MCF 10A (cell line): ENCODE data around the gene MYMK. TPM values are rescaled to one million over a fixed set of nuclear protein-coding genes. Genes with fewer than 3 reads are reported as not detected.

Experiments used
- BruUV-seq: library from RNA; stranded (reverse); fragments of 400-500 nt; replicated peaks from 2 replicates; lab custom pipeline; 2021; lab: Mats Ljungman, UMichigan
- CTCF ChIA-PET: fragments of 300-600 bp; sonication (Branson Sonifier 250); formaldehyde crosslinking; extraction: SDS; loops from one replicate; lab custom pipeline; 2021; ENCODE audit warnings: antibody characterized with exemption, inconsistent platforms; lab: Yijun Ruan, JAX
- POLR2A ChIA-PET: fragments of 300-600, 350-650 bp; sonication (Branson Sonifier 250); formaldehyde crosslinking; extraction: SDS; loops from one replicate; lab custom pipeline; 2020; ENCODE audit warnings: antibody characterized with exemption, inconsistent platforms; lab: Yijun Ruan, JAX
- DNase-seq: peaks from one replicate; pipeline ENCODE4 v3.0.0-alpha.2; 2018; ENCODE audit not compliant: unreplicated experiment
- H3K27ac Mint-ChIP-seq: one replicate; pipeline ENCODE4 v1.8.0; 2022; ENCODE audit warnings: mild to moderate bottlenecking, low read depth, mixed read lengths; ENCODE audit not compliant: unreplicated experiment
- H3K27me3 Mint-ChIP-seq: one replicate; pipeline ENCODE4 v1.8.0; 2022; ENCODE audit warnings: mixed read lengths; ENCODE audit not compliant: insufficient read depth, unreplicated experiment
- H3K36me3 Mint-ChIP-seq: one replicate; pipeline ENCODE4 v1.8.0; 2022; ENCODE audit warnings: mild to moderate bottlenecking, moderate library complexity, mixed read lengths; ENCODE audit not compliant: insufficient read depth, unreplicated experiment
- H3K4me1 Mint-ChIP-seq: one replicate; pipeline ENCODE4 v1.8.0; 2022; ENCODE audit warnings: mixed read lengths; ENCODE audit not compliant: insufficient read depth, unreplicated experiment
- H3K4me3 Mint-ChIP-seq: one replicate; pipeline ENCODE4 v1.8.0; 2022; ENCODE audit warnings: mild to moderate bottlenecking, moderate library complexity, mixed read lengths; ENCODE audit not compliant: unreplicated experiment
- H3K9me3 Mint-ChIP-seq: one replicate; pipeline ENCODE4 v1.8.0; 2022; ENCODE audit warnings: mixed read lengths; ENCODE audit not compliant: unreplicated experiment
- intact Hi-C: fragments of 100-400 bp; cut with micrococcal nuclease; formaldehyde crosslinking; loops from 2 replicates; pipeline ENCODE4 v1.14.1; 2022
- total RNA-seq: library from RNA; stranded (reverse); gene quantifications from 2 replicates; pipeline ENCODE4 v1.2.3, GENCODE V29; 2022
- TF ChIP-seq, protein P1 (sequence below): fragments of 200-600 bp; IDR thresholded peaks from one replicate; pipeline ENCODE4 v1.8.0; 2022; ENCODE audit warnings: antibody characterized with exemption, mild to moderate bottlenecking; ENCODE audit not compliant: unreplicated experiment

Gene MYMK
- total RNA-seq, 1 experiment from 2014 or later = not detected

DNA sequence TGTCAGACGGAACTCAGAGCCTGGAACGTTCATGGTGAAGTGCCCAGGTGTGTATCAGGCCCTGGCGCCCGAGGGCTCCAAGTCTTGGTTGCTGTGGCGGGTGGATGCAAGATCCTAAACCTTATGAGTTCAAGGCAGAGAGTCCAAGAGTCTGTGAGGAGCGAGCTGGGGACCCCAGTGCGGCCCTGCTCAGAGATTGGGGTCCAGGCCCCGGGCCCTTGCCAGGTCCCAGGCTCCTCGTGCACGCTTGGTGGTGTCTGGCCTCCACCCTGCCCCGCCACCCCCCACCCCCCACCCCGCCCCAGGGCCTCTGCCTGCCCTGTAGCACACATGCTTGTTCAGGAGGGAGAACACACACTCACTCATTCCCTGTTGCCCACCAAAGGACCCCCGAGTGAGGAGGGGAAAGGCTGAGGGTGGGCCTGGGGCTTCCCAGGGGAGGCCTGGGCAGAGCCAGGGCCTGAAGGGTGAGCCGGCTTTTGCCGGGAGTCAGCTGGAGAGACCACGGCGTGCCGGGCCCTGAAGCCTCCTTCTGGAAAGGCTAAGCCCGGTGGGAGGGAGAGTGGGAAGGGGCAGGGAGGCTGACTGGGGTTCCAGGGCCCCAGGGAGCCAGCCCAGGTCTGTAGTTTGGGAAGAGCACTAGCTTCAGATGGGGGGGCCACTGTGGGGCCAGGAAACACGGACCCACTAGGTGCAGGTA is 47.3 kb upstream of the MYMK start:
- Mint-ChIP-seq H3K36me3 (no peaks in the 10 kb centered on the region), H3K27me3 (peaks cover 32% of the 10 kb centered on the region), H3K4me3 (no peak overlapping the region), H3K9me3 (no peaks in the 10 kb centered on the region), H3K27ac (no peak overlapping the region), H3K4me1 (no peaks in the 10 kb centered on the region)
- no TSS peak for BruUV-seq
- ChIA-PET CTCF (interaction anchor here (0.7 kb wide), 1 partner anchor 1159 kb away, joined by 3 read pairs; no protein-coding TSS in a partner anchor), POLR2A (interaction anchor here (0.6 kb wide), 1 partner anchor 177 kb away, joined by 3 read pairs; no protein-coding TSS in a partner anchor)
- intact Hi-C loops = no loop called here
- DNase-seq = no peak
- TF ChIP-seq, protein P1, sequence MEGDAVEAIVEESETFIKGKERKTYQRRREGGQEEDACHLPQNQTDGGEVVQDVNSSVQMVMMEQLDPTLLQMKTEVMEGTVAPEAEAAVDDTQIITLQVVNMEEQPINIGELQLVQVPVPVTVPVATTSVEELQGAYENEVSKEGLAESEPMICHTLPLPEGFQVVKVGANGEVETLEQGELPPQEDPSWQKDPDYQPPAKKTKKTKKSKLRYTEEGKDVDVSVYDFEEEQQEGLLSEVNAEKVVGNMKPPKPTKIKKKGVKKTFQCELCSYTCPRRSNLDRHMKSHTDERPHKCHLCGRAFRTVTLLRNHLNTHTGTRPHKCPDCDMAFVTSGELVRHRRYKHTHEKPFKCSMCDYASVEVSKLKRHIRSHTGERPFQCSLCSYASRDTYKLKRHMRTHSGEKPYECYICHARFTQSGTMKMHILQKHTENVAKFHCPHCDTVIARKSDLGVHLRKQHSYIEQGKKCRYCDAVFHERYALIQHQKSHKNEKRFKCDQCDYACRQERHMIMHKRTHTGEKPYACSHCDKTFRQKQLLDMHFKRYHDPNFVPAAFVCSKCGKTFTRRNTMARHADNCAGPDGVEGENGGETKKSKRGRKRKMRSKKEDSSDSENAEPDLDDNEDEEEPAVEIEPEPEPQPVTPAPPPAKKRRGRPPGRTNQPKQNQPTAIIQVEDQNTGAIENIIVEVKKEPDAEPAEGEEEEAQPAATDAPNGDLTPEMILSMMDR = no peak

DNA sequence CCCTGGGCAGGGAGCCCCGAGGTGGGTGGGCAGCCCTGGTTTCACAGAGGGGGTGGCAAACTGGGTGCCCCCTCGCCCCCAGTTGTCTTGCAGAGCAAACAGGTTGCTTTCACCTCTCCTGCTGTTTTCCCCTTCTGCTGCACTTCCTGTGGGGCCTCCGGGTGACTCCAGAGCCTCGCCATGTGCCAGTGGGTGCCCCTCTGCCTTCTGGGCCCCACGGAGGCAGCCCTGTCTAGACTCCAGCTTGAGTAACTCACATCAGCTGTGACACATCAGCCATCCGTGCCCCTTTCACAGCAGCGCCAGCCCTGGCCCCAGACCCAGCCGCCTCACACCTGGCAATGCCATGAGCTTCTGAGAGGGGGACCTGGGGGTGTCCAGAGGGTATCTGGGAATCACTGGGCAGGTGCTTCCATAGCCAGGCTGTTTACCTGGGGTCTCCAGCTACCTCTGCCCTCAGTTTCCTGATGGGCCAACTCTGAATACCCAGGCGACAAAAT is 46.7 kb upstream of the MYMK start:
- Mint-ChIP-seq H3K27me3 (peaks cover 26% of the 10 kb centered on the region), H3K36me3 (no peaks in the 10 kb centered on the region)
- CTCF ChIA-PET = no interaction called here

DNA sequence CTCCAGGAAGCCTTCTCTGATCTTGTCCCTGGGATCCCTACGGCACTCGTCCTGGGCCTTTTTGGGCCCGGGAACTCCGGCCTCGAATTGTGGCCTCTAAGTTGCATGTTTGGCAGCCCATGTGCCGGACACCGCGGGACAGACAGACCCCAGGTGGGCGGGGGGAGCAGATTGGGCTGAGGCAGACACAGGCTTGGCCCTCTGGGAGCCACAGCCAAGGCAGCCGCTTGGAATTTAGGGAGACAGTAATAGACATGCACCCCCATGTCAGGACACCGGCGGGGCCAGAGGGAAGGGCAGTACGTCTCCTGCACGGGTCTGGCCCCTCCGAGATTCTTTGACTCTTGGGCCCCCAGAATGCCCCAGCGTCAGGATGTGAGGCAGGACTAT is 45.9 kb upstream of the MYMK start:
- no peaks in the 10 kb centered on the region for H3K4me1 Mint-ChIP-seq
- TF ChIP-seq, protein P1 = no peak
- no peak overlapping the region for H3K4me3 Mint-ChIP-seq
- ChIA-PET POLR2A (interaction anchor here (0.6 kb wide), 1 partner anchor 424 kb away, joined by 3 read pairs; no protein-coding TSS in a partner anchor), CTCF (no interaction called here)
- DNase-seq = no peak
- no TSS peak for BruUV-seq
- no peaks in the 10 kb centered on the region for H3K9me3 Mint-ChIP-seq
- H3K27ac Mint-ChIP-seq = no peak overlapping the region
- intact Hi-C loops = no loop called here
- H3K36me3 Mint-ChIP-seq = no peaks in the 10 kb centered on the region
- H3K27me3 Mint-ChIP-seq = peaks cover 18% of the 10 kb centered on the region

More for the DNA sequence above, 46.7 kb upstream of the MYMK start:
- no peak for DNase-seq
- Mint-ChIP-seq H3K27ac (no peak overlapping the region), H3K4me1 (no peaks in the 10 kb centered on the region), H3K4me3 (no peak overlapping the region), H3K9me3 (no peaks in the 10 kb centered on the region)
- intact Hi-C loops = no loop called here
- TF ChIP-seq, protein P1 = no peak
- BruUV-seq = no TSS peak
- POLR2A ChIA-PET = interaction anchor here (0.6 kb wide), 1 partner anchor 178 kb away, joined by 3 read pairs; no protein-coding TSS in a partner anchor

DNA sequence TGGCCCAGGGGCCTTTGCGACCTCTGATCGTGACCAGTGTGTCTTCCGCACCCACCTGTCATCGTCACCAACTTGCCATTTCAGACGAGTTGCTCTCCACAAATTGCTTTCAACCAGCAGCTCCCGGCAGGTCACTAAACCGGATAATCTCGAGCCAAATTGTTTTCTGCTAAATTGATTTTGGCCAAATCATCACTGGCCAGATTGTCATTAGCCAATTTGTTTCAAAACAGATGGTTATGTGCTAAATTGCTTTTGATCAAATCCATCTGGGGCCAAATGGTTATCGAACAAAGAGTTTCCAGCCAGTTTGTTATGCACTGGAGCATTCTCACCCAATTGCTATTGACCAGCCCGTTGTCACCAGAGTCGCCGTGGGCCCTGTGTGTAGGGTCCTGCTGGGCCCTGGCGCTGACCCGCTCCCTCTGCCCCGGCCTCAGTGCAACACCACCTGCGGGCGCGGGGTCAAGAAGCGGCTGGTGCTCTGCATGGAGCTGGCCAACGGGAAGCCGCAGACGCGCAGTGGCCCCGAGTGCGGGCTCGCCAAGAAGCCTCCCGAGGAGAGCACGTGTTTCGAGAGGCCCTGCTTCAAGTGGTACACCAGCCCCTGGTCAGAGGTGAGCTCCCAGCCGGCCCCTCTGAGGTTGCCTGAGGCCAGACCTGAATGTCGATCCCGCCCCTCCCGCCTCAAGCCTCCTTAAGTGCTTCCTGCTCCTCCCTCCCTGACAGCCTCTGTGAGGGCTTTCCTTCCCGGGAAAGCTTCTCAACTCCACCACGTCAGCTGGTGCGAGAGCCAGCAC is 45.3 kb upstream of the MYMK start:
- ChIA-PET POLR2A (no interaction called here), CTCF (no interaction called here)
- Mint-ChIP-seq H3K27me3 (peaks cover 12% of the 10 kb centered on the region), H3K27ac (no peak overlapping the region), H3K9me3 (no peaks in the 10 kb centered on the region), H3K36me3 (no peaks in the 10 kb centered on the region), H3K4me1 (no peaks in the 10 kb centered on the region), H3K4me3 (no peak overlapping the region)
- BruUV-seq = no TSS peak
- no peak for DNase-seq
- intact Hi-C loops = no loop called here
- TF ChIP-seq, protein P1 = no peak
